ENCODE data around the gene F11R.

DNA sequence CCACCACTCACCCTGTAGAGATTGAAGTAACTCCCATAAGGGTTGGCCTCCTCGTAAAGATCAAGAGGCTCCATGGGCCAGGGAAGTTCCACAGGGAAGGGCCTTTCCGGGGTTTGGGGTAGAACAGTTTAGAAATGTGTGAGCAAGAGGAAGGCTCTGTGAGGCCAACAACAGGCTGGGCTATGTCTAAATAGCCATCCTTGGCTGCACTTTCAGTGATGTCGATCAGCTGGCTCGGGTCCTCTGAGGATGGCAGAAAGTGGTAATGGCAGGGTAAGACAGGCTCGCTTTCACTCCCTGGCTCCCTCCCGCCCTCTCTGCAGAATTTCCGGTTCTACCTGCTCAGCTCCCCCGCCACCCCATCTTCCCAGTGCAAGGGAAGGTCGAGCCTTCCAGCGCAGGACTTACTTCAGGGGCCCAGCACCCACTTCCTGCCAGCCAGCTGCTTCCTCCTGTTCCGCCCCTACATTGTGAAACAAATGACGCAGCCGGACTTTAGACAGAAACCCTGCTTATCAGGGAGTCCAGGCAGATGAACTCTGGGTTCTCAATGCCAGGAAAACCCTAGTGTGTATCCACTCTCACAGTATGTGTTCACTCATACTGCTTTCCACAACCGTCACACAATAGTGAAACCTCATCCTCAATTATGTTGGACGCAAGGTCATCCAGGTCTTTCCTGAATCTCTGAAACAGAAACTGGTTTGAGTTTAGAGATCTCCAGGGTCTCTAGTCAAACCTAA is 7.3 kb downstream of the F11R start:
- TF ChIP-seq, protein P1, sequence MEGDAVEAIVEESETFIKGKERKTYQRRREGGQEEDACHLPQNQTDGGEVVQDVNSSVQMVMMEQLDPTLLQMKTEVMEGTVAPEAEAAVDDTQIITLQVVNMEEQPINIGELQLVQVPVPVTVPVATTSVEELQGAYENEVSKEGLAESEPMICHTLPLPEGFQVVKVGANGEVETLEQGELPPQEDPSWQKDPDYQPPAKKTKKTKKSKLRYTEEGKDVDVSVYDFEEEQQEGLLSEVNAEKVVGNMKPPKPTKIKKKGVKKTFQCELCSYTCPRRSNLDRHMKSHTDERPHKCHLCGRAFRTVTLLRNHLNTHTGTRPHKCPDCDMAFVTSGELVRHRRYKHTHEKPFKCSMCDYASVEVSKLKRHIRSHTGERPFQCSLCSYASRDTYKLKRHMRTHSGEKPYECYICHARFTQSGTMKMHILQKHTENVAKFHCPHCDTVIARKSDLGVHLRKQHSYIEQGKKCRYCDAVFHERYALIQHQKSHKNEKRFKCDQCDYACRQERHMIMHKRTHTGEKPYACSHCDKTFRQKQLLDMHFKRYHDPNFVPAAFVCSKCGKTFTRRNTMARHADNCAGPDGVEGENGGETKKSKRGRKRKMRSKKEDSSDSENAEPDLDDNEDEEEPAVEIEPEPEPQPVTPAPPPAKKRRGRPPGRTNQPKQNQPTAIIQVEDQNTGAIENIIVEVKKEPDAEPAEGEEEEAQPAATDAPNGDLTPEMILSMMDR (conservative IDR thresholded peaks at IDR 0.05; ENCODE audit: low read length) = no peak
- TF ChIP-seq EZH2phosphoT487 (IDR thresholded peaks at IDR 0.05; ENCODE audit: borderline replicate concordance, low read depth, low read length) = no peak

Data from OCI-LY7 (cell line).